ENCODE data around the gene MCAM. TPM values are rescaled to one million over a fixed set of nuclear protein-coding genes. Genes with fewer than 3 reads are reported as not detected.
A peak's percentile ranks its signal among the peaks of the same experiment; 100 is the strongest.

Gene MCAM
- total and polyA plus RNA-seq, 10 of the 15 experiments (the other 5 are each of a cell fraction or from before 2014, with no cell fraction given), result 3.1 to 19.7 (median 9.3) TPM

DNA sequence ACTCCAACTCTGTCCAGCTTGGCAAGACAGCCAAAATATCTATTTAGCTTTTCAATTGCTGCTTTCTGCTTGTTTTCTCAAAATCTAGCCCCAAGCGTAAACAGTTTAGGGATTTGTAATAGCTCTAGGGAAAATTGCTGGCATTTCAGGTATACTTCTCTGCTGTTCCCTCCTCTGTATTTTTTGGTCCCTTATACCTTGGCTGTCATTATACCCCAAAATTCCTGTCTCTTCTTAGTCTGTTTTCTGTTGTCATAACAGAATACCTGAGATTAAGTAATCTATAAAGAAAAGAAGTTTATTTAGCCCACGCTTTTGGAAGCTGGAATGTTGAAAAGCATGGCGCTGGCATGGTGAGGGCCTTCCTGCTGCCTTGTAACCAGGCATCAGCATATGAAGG lies 23.5 kb downstream of the MCAM start:
- Histone ChIP-seq H3K36me3 (ENCODE audit: control insufficient read depth in 2 of 2, insufficient read depth in 2 of 2, low read length in 1 of 2) (peaks cover 4 to 29% of the 10 kb centered on the region in 2 experiments), H3K4me2 (ENCODE audit: control insufficient read depth, insufficient read depth) (no peak overlapping the region), H2AFZ (ENCODE audit: control insufficient read depth, low read depth, low read length) (no peak overlapping the region), H3K4me1 (ENCODE audit: control insufficient read depth, insufficient read depth, low read length) (no peaks in the 10 kb centered on the region), H3K79me2 (ENCODE audit: control insufficient read depth, insufficient read depth, low read length) (no peaks in the 10 kb centered on the region), H4K20me1 (ENCODE audit: control insufficient read depth, insufficient read depth) (no peaks in the 10 kb centered on the region), H3K27me3 (replicated peaks in 1 of 2; ENCODE audit: control insufficient read depth in 2 of 2, insufficient read depth in 2 of 2, low read length in 1 of 2) (no peaks in the 10 kb centered on the region), H3K9ac (ENCODE audit: control insufficient read depth, insufficient read depth, low read length) (no peak overlapping the region), H3K27ac (ENCODE audit: control insufficient read depth, insufficient read depth) (no peak overlapping the region), H3K4me3 (no peak overlapping the region), H3K9me3 (replicated peaks; ENCODE audit: control insufficient read depth, insufficient read depth, low read length) (peaks cover 3% of the 10 kb centered on the region; the same call in 2 of the 3 replicates)
- CTCF ChIA-PET, result interaction anchor here (0.7 to 1.1 kb wide), 3 partner anchors 9 to 160 kb away, joined by 3 to 5 read pairs (median 3); no protein-coding TSS in a partner anchor
- no TSS peak for BruUV-seq (replicated peaks)
- SMC1A ChIA-PET (ENCODE audit: uncharacterized antibody, unreplicated experiment), result interaction anchor here (0.6 kb wide), 1 partner anchor 102 kb away, joined by 3 read pairs; no protein-coding TSS in a partner anchor
- TF ChIP-seq HDGF (IDR thresholded peaks at IDR 0.05), result no peak
- no peak for TF ChIP-seq EED (IDR thresholded peaks at IDR 0.05; ENCODE audit: low read depth)
- TF ChIP-seq IRF4 (IDR thresholded peaks at IDR 0.05; ENCODE audit: low read depth, low read length), result no peak
- no peak for TF ChIP-seq SMAD5 (IDR thresholded peaks at IDR 0.05; ENCODE audit: low read depth)
- no peak for TF ChIP-seq JUND (IDR thresholded peaks at IDR 0.05; ENCODE audit: low read depth, low read length)
- no peak for TF ChIP-seq EGR1 (IDR thresholded peaks at IDR 0.05; ENCODE audit: borderline replicate concordance in 1 of 2, low read depth in 2 of 2, low read length in 2 of 2)
- TF ChIP-seq BRCA1 (IDR thresholded peaks at IDR 0.05; ENCODE audit: low read depth, low read length), result no peak
- no peak for TF ChIP-seq MYC (IDR thresholded peaks at IDR 0.05; ENCODE audit: insufficient read depth, insufficient read length, insufficient replicate concordance, low read length, severe bottlenecking)
- no peak for TF ChIP-seq RELA (IDR thresholded peaks at IDR 0.05; ENCODE audit: borderline replicate concordance, partially characterized antibody)
- TF ChIP-seq SMAD1 (IDR thresholded peaks at IDR 0.05; ENCODE audit: low read depth, partially characterized antibody), result no peak
- TF ChIP-seq BMI1 (IDR thresholded peaks at IDR 0.05; ENCODE audit: borderline replicate concordance), result no peak
- DNase-seq (ENCODE audit: low read depth, low spot score) (no peak), ATAC-seq (no peak), FAIRE-seq (peak; percentile 47)
- POLR2A ChIA-PET, result no interaction called here
- 100% methylated on average over 3 of the region's 3 CpGs for WGBS (ENCODE audit: insufficient coverage, insufficient replicate concordance, low lambda C conversion rate, missing lambda C conversion rate)
- intact Hi-C loops (cut with micrococcal nuclease; ENCODE audit: unreplicated experiment) (no loop called here), in situ Hi-C loops (cut with MboI) (no loop called here)
- RAD21 ChIA-PET (ENCODE audit: unreplicated experiment), result no interaction called here

Data from GM12878 (cell line).